Astrocyte of the cerebellum (primary cell): Measurements from ENCODE around the gene ADSL.
"Not testable (repeated sequence)": the region's sequence is repeated elsewhere in the genome, so short reads cannot be mapped to it uniquely, and the experiment has no call there.

Source experiments
- DNase-seq: peaks from one replicate; pipeline ENCODE4 v3.0.0-alpha.2; 2011; ENCODE audit warnings: low read depth
- H3K4me3 ChIP-seq: 2 replicates; pipeline ENCODE4 v1.5.1; 2011; ENCODE audit warnings: mild to moderate bottlenecking, low read depth, low read length, moderate library complexity
- in situ Hi-C: cut with HindIII; loops from 2 replicates; pipeline ENCODE4 v1.10.0; 2017; ENCODE audit warnings: low sequenced_read_pairs
- TF ChIP-seq, protein P1 (sequence below): IDR thresholded peaks from 2 replicates; pipeline ENCODE4 v1.5.1; 2012; ENCODE audit warnings: low read length, low read depth, moderate library complexity, mild to moderate bottlenecking; ENCODE audit errors: missing control alignments

The ADSL gene

DNA sequence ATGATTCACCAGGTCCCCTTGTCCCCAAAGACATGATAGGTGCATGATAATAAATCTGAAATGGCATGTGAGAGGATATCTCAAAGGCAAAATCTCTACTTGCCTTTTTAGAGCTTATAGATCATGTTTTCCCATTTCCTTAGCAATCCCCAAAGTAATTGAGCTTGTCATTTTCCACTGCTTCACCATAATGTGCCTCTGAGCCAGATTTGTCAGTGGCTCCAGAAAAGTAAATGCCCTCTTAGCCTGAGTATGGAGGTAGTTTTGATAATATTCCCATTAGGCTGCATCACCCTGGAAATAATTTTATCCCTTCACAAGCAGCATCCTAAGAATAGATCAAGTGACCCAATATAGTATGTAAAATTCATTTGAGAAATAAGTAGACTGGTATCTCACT is 36.7 kb upstream of the ADSL start:
- in situ Hi-C loops = no loop called here
- DNase-seq = no peak
- no peak overlapping the region for H3K4me3 ChIP-seq
- TF ChIP-seq, protein P1, sequence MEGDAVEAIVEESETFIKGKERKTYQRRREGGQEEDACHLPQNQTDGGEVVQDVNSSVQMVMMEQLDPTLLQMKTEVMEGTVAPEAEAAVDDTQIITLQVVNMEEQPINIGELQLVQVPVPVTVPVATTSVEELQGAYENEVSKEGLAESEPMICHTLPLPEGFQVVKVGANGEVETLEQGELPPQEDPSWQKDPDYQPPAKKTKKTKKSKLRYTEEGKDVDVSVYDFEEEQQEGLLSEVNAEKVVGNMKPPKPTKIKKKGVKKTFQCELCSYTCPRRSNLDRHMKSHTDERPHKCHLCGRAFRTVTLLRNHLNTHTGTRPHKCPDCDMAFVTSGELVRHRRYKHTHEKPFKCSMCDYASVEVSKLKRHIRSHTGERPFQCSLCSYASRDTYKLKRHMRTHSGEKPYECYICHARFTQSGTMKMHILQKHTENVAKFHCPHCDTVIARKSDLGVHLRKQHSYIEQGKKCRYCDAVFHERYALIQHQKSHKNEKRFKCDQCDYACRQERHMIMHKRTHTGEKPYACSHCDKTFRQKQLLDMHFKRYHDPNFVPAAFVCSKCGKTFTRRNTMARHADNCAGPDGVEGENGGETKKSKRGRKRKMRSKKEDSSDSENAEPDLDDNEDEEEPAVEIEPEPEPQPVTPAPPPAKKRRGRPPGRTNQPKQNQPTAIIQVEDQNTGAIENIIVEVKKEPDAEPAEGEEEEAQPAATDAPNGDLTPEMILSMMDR = no peak

DNA sequence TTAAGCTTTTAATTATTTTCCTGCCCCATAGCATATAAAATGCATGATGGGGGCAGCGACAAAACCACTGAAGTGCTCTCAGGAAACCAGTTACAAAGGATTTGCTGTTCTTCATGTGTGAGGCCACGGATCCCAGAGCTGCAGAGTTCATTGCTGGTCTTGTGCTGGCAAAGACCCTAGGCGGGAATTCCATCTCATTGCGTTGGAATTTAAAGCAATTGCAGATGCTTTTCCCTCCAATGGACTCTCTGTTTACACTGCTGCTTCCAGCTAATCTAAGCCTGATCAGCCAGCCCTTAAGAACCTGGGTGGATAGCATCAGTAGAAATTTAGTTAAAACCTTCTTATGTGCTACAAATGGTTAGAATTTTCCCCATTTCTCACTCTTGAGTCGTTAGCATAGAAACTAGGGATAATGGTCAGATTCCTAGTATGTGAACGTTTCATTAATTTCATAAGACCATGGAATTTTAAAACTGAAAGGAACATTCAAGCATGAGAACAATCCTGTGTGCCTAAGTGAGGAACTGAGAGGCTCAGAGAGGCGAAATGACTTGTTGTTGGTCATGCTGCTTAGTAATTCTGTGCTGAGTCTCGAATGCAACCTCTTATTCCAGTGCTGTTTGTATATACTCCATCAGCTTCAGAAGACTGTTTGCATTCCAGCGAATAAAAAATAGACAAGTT is 36.1 kb upstream of the ADSL start:
- no peak overlapping the region for H3K4me3 ChIP-seq
- in situ Hi-C loops = no loop called here
- TF ChIP-seq, protein P1 = no peak
- peak; percentile 86 for DNase-seq

DNA sequence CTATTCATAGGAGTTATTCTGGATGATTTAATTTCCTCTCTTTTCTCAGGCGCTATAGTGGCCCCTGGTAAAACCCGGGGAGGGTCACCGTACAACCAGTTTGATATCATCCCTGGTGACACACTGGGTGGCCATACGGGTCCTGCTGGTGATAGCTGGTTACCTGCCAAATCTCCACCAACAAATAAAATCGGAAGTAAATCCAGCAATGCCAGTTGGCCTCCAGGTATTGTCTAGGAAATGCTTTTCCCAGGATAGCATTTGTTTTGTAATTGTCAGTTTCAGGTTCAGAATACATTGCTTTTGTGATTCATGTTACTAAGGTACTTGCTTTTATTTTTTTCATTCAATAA is 35.6 kb upstream of the ADSL start:
- TF ChIP-seq, protein P1 = no peak
- in situ Hi-C loops = no loop called here
- H3K4me3 ChIP-seq = no peak overlapping the region
- no peak for DNase-seq

DNA sequence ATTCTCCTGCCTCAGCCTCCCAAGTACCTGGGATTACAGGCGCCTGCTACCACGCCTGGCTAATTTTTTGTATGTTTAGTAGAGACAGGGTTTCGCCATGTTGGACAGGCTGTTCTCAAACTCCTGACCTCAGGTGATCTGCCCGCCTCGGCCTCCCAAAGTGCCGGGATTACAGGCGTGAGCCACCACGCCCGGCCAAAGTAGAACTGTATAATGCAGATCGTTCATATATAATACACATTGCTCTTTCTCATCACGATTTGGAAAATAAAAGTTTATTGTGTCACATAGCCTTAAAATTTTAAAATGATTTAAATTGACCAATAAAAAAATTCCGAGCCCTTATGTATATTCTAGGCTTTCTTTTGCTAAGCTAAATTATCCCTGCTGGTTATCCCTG is 34.7 kb upstream of the ADSL start:
- H3K4me3 ChIP-seq, DNase-seq, in situ Hi-C loops: not testable (repeated sequence)

DNA sequence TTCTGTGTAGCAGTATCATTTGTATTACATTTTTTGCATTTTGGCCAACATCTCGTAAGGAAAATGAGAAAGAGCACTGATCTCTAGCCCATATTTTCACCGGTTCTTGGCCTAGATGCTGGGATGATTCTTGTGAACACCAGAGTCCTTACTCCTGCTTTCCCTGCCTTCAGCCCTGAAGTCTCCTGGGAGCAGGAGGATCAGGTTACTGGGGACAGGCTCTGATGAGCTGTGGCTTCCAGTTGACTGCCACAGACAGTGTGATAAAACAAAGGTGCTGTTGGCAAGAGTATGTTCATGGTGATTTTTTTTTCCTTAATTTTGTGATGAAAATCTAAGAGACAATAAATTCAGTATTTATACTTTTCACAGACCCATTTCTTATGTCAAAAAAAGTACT is 34.2 kb upstream of the ADSL start:
- in situ Hi-C loops = no loop called here
- DNase-seq = no peak
- TF ChIP-seq, protein P1 = no peak
- no peak overlapping the region for H3K4me3 ChIP-seq

DNA sequence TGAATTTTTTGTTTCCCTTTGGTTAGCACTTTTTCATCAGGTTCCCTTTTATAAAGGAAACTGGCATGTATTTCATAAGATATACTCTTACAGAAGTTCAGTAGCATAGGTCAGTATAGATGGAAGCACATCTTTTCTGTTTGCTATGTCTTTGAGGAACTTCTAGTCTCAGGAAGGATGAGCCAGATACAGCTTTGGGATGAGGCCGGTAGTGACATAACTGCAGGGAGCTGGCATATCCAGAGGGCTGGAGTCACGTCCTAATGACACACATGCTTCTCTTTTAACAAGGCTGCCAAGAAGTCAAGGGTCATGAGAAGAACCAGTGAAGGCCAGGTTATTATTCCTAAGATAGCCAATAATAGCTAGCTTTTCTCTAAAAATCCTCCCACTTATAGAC is 33.3 kb upstream of the ADSL start:
- in situ Hi-C loops = no loop called here
- TF ChIP-seq, protein P1 = no peak
- no peak overlapping the region for H3K4me3 ChIP-seq
- no peak for DNase-seq

DNA sequence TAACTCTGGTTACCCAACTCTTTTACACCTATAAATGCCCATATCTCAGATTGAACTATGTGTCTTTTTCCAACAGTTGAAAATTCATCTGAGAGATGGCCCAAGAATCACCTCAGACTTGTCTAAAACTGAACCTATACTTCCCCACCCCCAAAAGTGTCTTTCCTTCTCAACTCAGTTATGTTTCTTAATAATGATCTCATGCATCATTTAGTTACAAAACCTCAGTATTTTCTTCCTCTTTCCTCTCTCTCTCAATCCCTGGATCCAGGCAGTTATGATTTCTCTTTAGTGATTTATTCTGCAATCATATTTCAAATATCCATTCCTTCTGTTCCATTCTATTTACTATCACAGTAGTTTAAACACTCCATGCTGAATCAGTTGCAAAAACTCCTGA is 32.3 kb upstream of the ADSL start:
- in situ Hi-C loops = no loop called here
- no peak overlapping the region for H3K4me3 ChIP-seq
- TF ChIP-seq, protein P1 = no peak
- DNase-seq = no peak
